ENCODE results near the gene SLC6A6. TPM values are rescaled to one million over a fixed set of nuclear protein-coding genes. Genes with fewer than 3 reads are reported as not detected.
A peak's percentile ranks its signal among the peaks of the same experiment; 100 is the strongest.

SLC6A6 gene
- total RNA-seq, 3 donors from 2014 or later: 22.1 to 52.4 (median 27.5) TPM

DNA sequence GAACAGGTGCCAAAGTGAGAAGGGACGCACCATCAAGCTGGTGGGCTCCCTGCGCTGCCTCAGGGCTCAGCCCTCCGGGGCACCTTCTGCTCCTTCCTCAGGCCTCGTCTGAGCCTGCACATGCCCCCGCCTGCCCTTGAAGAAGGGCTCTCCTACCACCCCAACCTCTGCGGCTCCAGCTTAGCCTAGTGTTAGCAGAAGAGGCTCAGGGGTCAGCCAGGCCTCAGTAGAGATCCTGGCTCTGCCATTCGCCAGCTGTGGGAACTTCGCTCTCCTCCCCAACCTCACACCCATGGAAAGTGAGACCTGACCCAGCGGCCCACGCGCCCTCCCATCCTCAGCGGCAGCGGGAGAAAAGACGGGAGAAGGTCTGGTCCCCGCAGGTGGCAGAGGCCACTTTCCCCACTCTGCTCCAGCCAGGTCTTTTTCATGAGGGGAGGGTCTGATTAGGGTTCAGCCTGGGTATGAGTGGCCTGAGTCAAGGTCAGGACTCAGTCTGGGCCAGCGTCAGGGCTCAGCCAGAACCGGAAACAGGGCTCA, 129.5 kb downstream of the SLC6A6 start:
- no peaks in the 10 kb centered on the region for H3K27me3 ChIP-seq
- H3K9me3 ChIP-seq: no peaks in the 10 kb centered on the region
- no peaks in the 10 kb centered on the region for H3K4me1 ChIP-seq
- TF ChIP-seq, protein P1, sequence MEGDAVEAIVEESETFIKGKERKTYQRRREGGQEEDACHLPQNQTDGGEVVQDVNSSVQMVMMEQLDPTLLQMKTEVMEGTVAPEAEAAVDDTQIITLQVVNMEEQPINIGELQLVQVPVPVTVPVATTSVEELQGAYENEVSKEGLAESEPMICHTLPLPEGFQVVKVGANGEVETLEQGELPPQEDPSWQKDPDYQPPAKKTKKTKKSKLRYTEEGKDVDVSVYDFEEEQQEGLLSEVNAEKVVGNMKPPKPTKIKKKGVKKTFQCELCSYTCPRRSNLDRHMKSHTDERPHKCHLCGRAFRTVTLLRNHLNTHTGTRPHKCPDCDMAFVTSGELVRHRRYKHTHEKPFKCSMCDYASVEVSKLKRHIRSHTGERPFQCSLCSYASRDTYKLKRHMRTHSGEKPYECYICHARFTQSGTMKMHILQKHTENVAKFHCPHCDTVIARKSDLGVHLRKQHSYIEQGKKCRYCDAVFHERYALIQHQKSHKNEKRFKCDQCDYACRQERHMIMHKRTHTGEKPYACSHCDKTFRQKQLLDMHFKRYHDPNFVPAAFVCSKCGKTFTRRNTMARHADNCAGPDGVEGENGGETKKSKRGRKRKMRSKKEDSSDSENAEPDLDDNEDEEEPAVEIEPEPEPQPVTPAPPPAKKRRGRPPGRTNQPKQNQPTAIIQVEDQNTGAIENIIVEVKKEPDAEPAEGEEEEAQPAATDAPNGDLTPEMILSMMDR (IDR thresholded peaks at IDR 0.05): no peak
- H3K36me3 ChIP-seq: no peaks in the 10 kb centered on the region
- intact Hi-C loops (cut with DNase I; ENCODE audit: low total_unique reads): no loop called here
- no peak for DNase-seq (ENCODE audit: low spot score in 2 of 2)
- no peak overlapping the region for H3K4me3 ChIP-seq
- no peak overlapping the region for H3K27ac ChIP-seq

DNA sequence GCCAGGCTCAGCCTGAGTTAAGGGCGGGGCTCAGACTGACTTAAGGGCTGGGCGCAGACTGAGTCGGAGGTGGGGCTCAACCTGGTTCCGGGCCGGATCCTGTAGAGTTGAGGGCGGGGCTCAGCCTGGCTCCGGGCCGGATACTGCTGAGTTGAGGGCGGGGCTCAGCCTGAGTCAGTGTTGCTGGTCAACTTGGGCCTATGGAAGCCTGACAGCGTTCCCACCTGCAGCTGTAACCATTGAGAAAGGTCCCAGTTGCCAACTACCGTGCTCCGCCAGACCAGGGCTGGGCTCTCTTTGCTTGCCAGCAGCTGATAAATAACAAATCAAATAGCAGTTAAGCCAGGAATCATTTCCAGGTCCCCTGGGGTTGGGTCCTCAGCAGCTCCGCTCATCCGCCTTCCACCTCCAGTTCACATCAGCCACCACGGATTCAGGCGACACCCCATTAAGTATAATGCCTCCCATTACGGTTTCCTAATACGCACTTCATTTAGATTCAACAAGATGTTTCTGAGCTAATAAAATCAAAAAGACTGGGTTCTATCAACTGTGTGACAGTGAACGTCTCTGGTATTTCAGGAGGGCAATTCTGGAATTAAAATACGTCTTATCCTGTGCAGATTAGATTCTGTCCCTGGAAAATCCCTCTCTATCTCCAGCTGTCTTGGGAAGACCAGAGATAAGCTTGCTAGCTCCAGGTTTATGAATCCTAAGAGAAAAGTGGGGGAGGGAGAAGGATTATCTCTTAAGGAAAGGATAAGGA, 130.5 kb downstream of the SLC6A6 start:
- H3K27ac ChIP-seq: no peak overlapping the region
- H3K36me3 ChIP-seq: no peaks in the 10 kb centered on the region
- H3K27me3 ChIP-seq: no peaks in the 10 kb centered on the region
- intact Hi-C loops (cut with DNase I; ENCODE audit: low total_unique reads): no loop called here
- no peaks in the 10 kb centered on the region for H3K4me1 ChIP-seq
- TF ChIP-seq, protein P1 (IDR thresholded peaks at IDR 0.05): no peak
- no peak for TF ChIP-seq POLR2AphosphoS5 (IDR thresholded peaks at IDR 0.05)
- no peak for TF ChIP-seq POLR2A (IDR thresholded peaks at IDR 0.05)
- DNase-seq (ENCODE audit: low spot score in 2 of 2): no peak
- H3K4me3 ChIP-seq: no peak overlapping the region
- H3K9me3 ChIP-seq: no peaks in the 10 kb centered on the region

DNA sequence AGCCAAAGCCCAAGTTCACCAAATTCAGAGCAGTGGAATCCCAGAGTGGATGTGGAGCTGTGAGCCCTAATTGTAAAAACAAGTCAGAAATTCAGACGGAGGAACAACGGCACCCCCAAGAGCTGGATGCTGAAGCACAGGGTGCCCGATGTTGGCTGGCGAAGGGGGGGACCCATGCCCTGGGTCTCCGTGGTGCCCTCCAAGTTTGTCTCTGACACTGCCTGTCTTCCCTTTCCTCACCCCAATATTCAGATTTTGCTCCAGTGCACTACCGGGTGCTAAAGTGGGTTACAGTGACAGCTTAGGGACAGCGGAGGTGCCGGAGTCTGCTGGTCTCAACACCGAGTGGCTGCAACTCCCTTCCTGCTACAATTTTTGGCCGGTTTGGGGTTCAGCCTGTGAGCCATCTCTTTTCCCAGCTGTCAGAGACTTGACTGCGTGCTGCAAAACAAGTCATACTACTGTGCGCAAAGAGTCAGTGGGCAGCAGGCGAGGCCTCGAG, 131.1 kb downstream of the SLC6A6 start:
- no peak for DNase-seq (ENCODE audit: low spot score in 2 of 2)
- Histone ChIP-seq H3K4me1 (no peaks in the 10 kb centered on the region), H3K27ac (no peak overlapping the region), H3K27me3 (no peaks in the 10 kb centered on the region), H3K9me3 (no peaks in the 10 kb centered on the region), H3K4me3 (no peak overlapping the region), H3K36me3 (no peaks in the 10 kb centered on the region)
- TF ChIP-seq, protein P1 (IDR thresholded peaks at IDR 0.05): no peak
- TF ChIP-seq POLR2A (IDR thresholded peaks at IDR 0.05): no peak
- no peak for TF ChIP-seq POLR2AphosphoS5 (IDR thresholded peaks at IDR 0.05)
- intact Hi-C loops (cut with DNase I; ENCODE audit: low total_unique reads): no loop called here

DNA sequence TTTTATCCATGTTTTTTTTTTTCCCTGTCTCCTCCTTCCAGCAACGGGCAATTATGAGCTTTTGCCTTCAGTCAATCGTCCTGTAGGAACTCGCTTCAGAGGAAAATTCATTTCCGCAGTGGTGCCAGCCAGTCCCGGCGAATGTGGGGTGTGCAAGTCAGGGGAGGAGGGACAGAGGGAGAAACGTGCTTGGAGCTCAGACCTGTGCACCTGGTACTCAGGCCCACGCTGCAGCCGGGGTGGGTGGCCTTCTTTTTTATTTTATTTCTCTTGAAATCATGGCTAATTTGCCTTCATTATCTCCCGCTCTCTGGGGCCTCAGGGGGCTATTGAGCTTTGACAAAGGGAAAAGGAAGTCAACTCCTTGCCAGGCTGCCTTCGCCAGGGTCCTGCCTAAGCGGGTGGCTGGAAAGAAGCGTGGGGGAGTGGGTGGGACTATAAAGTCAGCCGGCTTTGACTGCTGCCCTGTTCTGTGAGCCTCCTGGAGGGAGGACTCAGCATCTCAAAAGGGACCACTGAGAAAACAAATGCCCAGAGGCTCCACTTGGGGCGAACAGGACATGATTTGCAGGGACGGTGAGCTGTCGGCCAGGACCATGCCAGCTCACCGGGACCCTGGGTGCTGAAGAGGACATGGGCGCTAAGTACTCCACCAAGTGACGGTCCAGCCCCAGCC, 132.2 kb downstream of the SLC6A6 start:
- Histone ChIP-seq H3K27me3 (no peaks in the 10 kb centered on the region), H3K36me3 (no peaks in the 10 kb centered on the region), H3K9me3 (no peaks in the 10 kb centered on the region), H3K4me3 (peak overlapping the region in 1 of 3 donors; percentile 16), H3K27ac (no peak overlapping the region), H3K4me1 (no peaks in the 10 kb centered on the region)
- DNase-seq (ENCODE audit: low spot score in 2 of 2): no peak
- intact Hi-C loops (cut with DNase I; ENCODE audit: low total_unique reads): no loop called here
- no peak for TF ChIP-seq POLR2A (IDR thresholded peaks at IDR 0.05)
- TF ChIP-seq, protein P1 (IDR thresholded peaks at IDR 0.05): no peak
- TF ChIP-seq POLR2AphosphoS5 (IDR thresholded peaks at IDR 0.05): no peak

DNA sequence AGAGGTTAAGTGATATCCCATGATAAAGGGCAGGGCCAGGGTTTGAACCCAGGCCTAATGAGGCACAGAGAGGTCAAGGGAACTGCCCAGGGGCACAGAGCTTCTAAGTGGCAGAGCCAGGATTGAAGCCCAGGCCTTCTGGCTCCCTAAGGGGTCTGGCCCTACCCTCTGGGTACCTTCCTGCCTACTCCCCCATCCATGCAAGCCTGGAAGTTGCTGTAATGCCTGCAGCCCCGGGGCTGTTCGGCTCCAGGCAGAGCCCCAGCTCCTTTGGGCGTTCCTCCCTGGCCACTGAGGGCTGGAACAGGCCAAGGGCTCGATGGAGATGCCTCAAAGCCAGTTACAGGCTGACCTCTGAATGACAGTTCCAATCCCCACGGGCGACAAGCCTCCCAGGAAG, 133.2 kb downstream of the SLC6A6 start:
- TF ChIP-seq, protein P1 (IDR thresholded peaks at IDR 0.05): no peak
- TF ChIP-seq POLR2A (IDR thresholded peaks at IDR 0.05) (no peak), POLR2AphosphoS5 (IDR thresholded peaks at IDR 0.05) (no peak)
- Histone ChIP-seq H3K27ac (no peak overlapping the region), H3K9me3 (no peaks in the 10 kb centered on the region), H3K27me3 (peaks cover 0 to under 1% of the 10 kb centered on the region in 2 donors), H3K4me3 (no peak overlapping the region), H3K36me3 (no peaks in the 10 kb centered on the region), H3K4me1 (no peaks in the 10 kb centered on the region)
- DNase-seq (ENCODE audit: low spot score in 2 of 2): no peak
- intact Hi-C loops (cut with DNase I; ENCODE audit: low total_unique reads): no loop called here

Data from breast epithelium (tissue), 4 donors.